LNCaP clone FGC (cell line): ENCODE results near the gene AMH.

ENCODE experiments used
- DNase-seq: peaks from one replicate; pipeline ENCODE4 v3.0.0-alpha.2; 2011; ENCODE audit warnings: low read depth
- H3K4me3 ChIP-seq: 2 replicates; pipeline ENCODE4 v1.5.1; 2011; ENCODE audit warnings: mild to moderate bottlenecking, low read depth, low read length, control low read depth
- TF ChIP-seq, protein P1 (sequence below): IDR thresholded peaks from 2 replicates; pipeline ENCODE4 v1.5.1; 2012; ENCODE audit warnings: mild to moderate bottlenecking; ENCODE audit not compliant: control insufficient read depth, insufficient read depth; ENCODE audit errors: extremely low read depth

Gene AMH

DNA sequence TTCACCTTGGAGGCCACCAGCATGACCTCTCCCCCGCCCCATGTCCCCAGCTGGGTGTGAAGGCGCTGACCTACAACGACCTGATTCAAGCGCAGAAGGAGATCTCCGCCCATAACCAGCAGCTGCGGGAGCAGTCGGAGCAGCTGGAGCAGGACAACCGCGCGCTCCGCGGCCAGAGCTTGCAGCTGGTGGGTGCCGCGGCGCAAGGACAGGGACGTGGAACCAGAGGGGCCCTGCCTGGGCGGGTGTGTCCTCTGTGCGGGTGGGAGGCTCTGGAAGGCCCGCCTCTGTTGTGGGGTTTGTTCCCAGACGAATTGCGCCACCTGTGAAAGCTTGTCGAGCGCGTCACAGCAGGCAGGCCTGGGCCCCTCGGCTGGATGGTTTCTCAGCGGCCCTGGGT is 35.3 kb upstream of the AMH start:
- H3K4me3 ChIP-seq: no peak overlapping the region
- no peak for DNase-seq
- TF ChIP-seq, protein P1, sequence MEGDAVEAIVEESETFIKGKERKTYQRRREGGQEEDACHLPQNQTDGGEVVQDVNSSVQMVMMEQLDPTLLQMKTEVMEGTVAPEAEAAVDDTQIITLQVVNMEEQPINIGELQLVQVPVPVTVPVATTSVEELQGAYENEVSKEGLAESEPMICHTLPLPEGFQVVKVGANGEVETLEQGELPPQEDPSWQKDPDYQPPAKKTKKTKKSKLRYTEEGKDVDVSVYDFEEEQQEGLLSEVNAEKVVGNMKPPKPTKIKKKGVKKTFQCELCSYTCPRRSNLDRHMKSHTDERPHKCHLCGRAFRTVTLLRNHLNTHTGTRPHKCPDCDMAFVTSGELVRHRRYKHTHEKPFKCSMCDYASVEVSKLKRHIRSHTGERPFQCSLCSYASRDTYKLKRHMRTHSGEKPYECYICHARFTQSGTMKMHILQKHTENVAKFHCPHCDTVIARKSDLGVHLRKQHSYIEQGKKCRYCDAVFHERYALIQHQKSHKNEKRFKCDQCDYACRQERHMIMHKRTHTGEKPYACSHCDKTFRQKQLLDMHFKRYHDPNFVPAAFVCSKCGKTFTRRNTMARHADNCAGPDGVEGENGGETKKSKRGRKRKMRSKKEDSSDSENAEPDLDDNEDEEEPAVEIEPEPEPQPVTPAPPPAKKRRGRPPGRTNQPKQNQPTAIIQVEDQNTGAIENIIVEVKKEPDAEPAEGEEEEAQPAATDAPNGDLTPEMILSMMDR: no peak

DNA sequence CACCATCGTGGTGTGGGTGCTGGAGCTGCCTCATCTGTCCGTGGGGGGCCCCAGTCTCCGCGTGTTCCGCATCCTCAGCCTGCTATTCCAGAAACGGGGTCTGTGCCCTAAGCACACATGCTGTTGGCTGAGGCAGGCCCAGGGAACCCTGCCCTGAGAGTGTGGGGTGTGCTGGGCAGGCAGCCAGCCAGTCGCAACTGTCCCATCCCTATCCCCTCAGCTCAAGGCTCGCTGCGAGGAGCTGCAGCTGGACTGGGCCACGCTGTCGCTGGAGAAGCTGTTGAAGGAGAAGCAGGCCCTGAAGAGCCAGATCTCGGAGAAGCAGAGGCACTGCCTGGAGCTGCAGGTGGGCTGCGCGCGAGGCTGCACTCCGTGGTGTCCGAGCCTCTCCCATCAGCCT is 34.9 kb upstream of the AMH start:
- TF ChIP-seq, protein P1: no peak
- no peak overlapping the region for H3K4me3 ChIP-seq
- no peak for DNase-seq

DNA sequence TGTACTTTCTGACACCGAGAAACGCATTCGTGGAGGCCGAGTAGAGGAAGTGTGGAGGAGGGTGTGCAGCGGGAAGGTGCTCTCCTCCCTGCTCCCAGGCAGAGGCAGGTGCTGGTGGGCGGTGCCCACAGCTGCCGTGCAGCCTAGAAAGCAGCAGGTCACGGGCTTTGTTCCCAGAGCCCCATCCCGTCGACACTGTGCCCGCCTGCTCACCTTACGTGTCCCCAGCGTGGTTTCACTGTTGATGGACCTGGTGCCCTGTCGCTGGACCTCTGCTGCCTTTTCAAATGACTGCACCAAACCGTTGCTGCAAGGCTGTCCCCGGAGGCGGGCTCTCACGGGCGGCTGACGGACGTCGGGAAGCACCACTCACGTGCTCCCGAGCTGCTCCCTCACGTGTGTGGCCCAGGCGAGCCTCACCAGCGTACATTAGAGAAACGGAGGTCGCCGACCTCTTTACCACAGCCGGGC is 33.8 kb upstream of the AMH start:
- no peak for DNase-seq
- TF ChIP-seq, protein P1: no peak
- no peak overlapping the region for H3K4me3 ChIP-seq

DNA sequence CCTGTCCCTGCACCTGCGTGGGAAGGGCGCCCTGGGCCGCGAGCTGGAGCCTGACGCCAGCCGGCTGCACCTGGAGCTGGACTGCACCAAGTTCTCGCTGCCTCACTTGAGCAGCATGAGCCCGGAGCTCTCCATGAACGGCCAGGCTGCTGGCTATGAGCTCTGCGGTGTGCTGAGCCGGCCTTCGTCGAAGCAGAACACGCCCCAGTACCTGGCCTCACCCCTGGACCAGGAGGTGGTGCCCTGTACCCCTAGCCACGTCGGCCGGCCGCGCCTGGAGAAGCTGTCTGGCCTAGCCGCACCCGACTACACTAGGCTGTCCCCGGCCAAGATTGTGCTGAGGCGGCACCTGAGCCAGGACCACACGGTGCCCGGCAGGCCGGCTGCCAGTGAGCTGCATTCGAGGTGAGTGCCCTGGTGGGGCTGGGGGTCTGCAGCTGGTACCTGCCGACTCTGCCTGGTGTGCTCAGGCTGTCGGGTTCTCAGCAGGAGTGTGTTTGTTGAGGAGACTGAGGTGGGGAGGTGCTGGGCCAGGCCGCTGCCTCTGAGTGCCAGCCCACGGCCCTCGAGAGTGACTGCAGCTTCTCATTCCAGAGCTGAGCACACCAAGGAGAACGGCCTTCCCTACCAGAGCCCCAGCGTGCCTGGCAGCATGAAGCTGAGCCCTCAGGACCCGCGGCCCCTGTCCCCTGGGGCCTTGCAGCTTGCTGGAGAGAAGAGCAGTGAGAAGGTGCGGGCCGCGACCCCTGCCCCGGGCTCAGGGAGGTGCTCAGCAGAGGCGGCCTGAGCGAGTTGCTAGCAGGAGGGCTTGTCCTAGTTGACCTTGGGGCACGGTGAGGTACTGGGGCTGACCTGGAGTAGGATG is 32.5 kb upstream of the AMH start:
- H3K4me3 ChIP-seq: no peak overlapping the region
- TF ChIP-seq, protein P1: no peak
- no peak for DNase-seq

DNA sequence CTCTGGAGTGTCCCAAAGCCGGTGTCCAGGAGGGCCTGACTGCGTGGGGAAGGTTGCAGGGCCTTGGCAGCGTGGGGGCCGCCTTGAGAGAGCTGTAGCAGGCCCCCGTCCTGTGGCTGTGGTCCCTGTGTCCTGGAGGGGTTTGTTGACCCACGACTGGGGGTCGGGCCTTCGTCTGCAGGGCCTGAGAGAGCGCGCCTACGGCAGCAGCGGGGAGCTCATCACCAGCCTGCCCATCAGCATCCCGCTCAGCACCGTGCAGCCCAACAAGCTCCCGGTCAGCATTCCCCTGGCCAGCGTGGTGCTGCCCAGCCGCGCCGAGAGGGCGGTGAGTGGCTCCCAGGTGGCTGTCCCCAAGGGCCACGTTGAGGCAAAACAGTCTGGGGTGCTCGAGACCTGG is 31.5 kb upstream of the AMH start:
- TF ChIP-seq, protein P1: no peak
- no peak for DNase-seq
- H3K4me3 ChIP-seq: no peak overlapping the region

DNA sequence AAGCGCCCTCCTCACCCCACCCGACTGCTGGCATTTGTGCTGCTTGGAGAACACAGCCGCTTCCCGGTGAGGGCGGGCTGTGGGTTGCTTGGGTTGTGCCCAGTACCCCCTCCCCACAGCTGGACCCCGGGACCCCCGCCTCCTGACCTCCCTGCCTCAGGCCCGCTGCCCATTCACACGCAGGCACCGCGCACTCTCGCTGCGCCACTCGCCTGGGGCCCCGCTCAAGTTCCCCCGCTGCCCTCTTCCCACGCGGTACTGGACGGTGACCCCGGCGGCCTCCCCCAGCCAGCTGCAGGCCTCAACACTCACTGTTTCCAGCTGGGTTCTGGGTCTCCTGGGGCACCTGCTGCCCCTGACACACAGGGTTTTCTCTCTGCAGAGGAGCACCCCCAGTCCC is 29.4 kb upstream of the AMH start:
- TF ChIP-seq, protein P1: no peak
- H3K4me3 ChIP-seq: no peak overlapping the region
- DNase-seq: no peak

DNA sequence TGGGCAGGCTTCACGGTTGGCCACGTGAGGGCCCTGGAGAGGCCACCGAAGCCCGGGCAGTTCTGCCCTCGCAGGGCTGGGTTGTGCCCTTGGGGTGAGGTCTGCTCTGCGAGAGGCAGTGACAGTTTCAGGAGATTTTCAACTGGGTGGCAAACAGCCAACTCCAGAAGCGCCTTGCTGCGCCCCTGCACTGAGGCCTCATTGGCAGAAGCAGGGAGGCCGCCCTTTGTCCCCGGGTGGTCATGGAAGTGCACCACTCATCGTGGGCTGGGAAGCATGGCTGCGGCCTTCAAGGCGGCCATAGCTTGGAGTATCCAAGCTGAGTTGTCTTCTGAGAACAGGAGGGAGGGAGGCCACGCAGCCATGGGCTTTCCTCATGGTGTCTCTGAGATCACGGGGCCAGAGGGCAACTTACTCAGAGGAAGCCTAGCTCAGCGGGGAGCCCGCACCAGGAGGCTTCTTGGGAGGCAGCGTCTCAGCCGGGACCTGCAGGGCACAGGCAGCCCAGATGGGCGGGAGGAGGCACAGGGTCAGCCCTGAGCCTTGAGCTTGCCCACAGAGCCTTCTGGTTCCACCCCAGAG is 27.8 kb upstream of the AMH start:
- H3K4me3 ChIP-seq: no peak overlapping the region
- TF ChIP-seq, protein P1: no peak
- DNase-seq: no peak
